Measurements from ENCODE around the gene BBLN.

The BBLN gene

GRCh38 chr9:128145951-128146351 lies 14.1 kb upstream of the BBLN start:
- DNase-seq, result no peak

GRCh38 chr9:128146591-128147120 lies 13.4 kb upstream of the BBLN start:
- no peak for DNase-seq

- DNase-seq, result no peak
Measured at GRCh38 chr9:128148509-128149000, 11.5 kb upstream of the BBLN start.

- DNase-seq, result no peak
Measured at GRCh38 chr9:128149001-128149701, 10.9 kb upstream of the BBLN start, which contains the start of gene LCN2. LCN2 (plus strand) TSS chr9:128149453; CDS start chr9:128149526, 73 bp downstream.

- DNase-seq, result no peak
Measured at GRCh38 chr9:128149951-128150593, 10.0 kb upstream of the BBLN start.

- DNase-seq, result no peak
Measured at GRCh38 chr9:128150594-128151308, 9.3 kb upstream of the BBLN start.

- DNase-seq, result no peak
Measured at GRCh38 chr9:128151309-128152132, 8.5 kb upstream of the BBLN start.

GRCh38 chr9:128152133-128153059 lies 7.7 kb upstream of the BBLN start:
- no peak for DNase-seq

- no peak for DNase-seq
Measured at GRCh38 chr9:128153060-128153946, 6.8 kb upstream of the BBLN start.

GRCh38 chr9:128153947-128154695 lies 5.9 kb upstream of the BBLN start:
- no peak for DNase-seq

GRCh38 chr9:128155736-128156500 lies 4.1 kb upstream of the BBLN start:
- DNase-seq, result no peak

GRCh38 chr9:128159522-128159783 lies 612 bp upstream of the BBLN start:
- DNase-seq, result no peak

- no peak for DNase-seq
Measured at GRCh38 chr9:128160603-128160987, 530 bp downstream of the BBLN start.

GRCh38 chr9:128161215-128161902 lies 1.3 kb downstream of the BBLN start:
- no peak for DNase-seq

GRCh38 chr9:128162215-128163026 lies 2.4 kb downstream of the BBLN start:
- no peak for DNase-seq

GRCh38 chr9:128163027-128163515 lies 3.0 kb downstream of the BBLN start:
- no peak for DNase-seq

Measured in fibroblast of skin of abdomen (primary cell).